GM23338 (cell line): ENCODE data around the gene FBXO9. TPM values are rescaled to one million over a fixed set of nuclear protein-coding genes. Genes with fewer than 3 reads are reported as not detected.

Experiments
- ATAC-seq: fragments of 200-7000 bp; cut with Tn5 transposase; 3 replicates; pipeline ENCODE4 v1.9.1; 2020
- DNase-seq: peaks from one replicate; pipeline ENCODE4 v3.0.0-alpha.2; 2015; ENCODE audit warnings: low spot score
- H2AFZ ChIP-seq: fragments of 200-600 bp; sonication (generic); 2 replicates; pipeline ENCODE4 v1.8.0; 2016; ENCODE audit warnings: antibody characterized with exemption, mild to moderate bottlenecking, moderate library complexity
- H3F3A ChIP-seq: fragments of 200-600 bp; sonication (generic); replicated peaks from 2 replicates; pipeline ENCODE4 v1.8.0; 2017; ENCODE audit warnings: antibody characterized with exemption, mixed run types, low read depth
- H3K27ac ChIP-seq: fragments of 200-600 bp; sonication (generic); 2 replicates; pipeline ENCODE4 v1.6.1; 2016; ENCODE audit warnings: low read depth
- H3K27me3 ChIP-seq: fragments of 200-600 bp; sonication (generic); 2 replicates; pipeline ENCODE4 v1.8.0; 2016; ENCODE audit warnings: mild to moderate bottlenecking, mixed run types, moderate library complexity; ENCODE audit not compliant: insufficient read depth
- H3K36me3 ChIP-seq: fragments of 200-600 bp; sonication (generic); 2 replicates; pipeline ENCODE4 v1.8.0; 2016; ENCODE audit warnings: mild to moderate bottlenecking; ENCODE audit not compliant: insufficient read depth
- H3K4me1 ChIP-seq: fragments of 200-600 bp; sonication (generic); 2 replicates; pipeline ENCODE4 v1.8.0; 2016; ENCODE audit warnings: mild to moderate bottlenecking, moderate library complexity; ENCODE audit not compliant: insufficient read depth
- H3K4me2 ChIP-seq: fragments of 200-600 bp; sonication (generic); 2 replicates; pipeline ENCODE4 v1.7.1; 2017; ENCODE audit warnings: mixed run types
- H3K4me3 ChIP-seq: fragments of 200-600 bp; sonication (generic); 2 replicates; pipeline ENCODE4 v1.6.1; 2016; ENCODE audit warnings: mixed run types
- H3K79me2 ChIP-seq: fragments of 200-600 bp; sonication (generic); replicated peaks from 2 replicates; pipeline ENCODE4 v1.8.0; 2017; ENCODE audit warnings: mild to moderate bottlenecking; ENCODE audit not compliant: insufficient read depth
- H3K9me2 ChIP-seq: fragments of 200-600 bp; sonication (generic); 2 replicates; pipeline ENCODE4 v1.8.0; 2017; ENCODE audit not compliant: insufficient read depth
- H4K20me1 ChIP-seq: fragments of 200-600 bp; sonication (generic); replicated peaks from 2 replicates; pipeline ENCODE4 v1.8.0; 2017; ENCODE audit warnings: mild to moderate bottlenecking; ENCODE audit not compliant: insufficient read depth
- H3K27ac Mint-ChIP-seq: 2 replicates; pipeline ENCODE4 v1.8.0; 2020; ENCODE audit warnings: inconsistent platforms, mild to moderate bottlenecking, moderate library complexity, mixed read lengths
- H3K27me3 Mint-ChIP-seq: 3 replicates; pipeline ENCODE4 v1.8.0; 2022; ENCODE audit warnings: low read depth, mild to moderate bottlenecking, moderate library complexity, mixed read lengths, inconsistent platforms; ENCODE audit not compliant: insufficient read depth, poor library complexity
- H3K36me3 Mint-ChIP-seq: 3 replicates; pipeline ENCODE4 v1.8.0; 2021; ENCODE audit warnings: low read depth, mild to moderate bottlenecking, inconsistent platforms, moderate library complexity, mixed read lengths
- H3K4me1 Mint-ChIP-seq: 3 replicates; pipeline ENCODE4 v1.8.0; 2020; ENCODE audit warnings: mild to moderate bottlenecking, inconsistent platforms, mixed read lengths
- H3K4me3 Mint-ChIP-seq: 3 replicates; pipeline ENCODE4 v1.8.0; 2021; ENCODE audit warnings: moderate library complexity, mild to moderate bottlenecking, inconsistent platforms, mixed read lengths
- H3K9me3 Mint-ChIP-seq: 3 replicates; pipeline ENCODE4 v1.8.0; 2020; ENCODE audit warnings: moderate library complexity, mild to moderate bottlenecking, inconsistent platforms, mixed read lengths
- CREB1 ChIP-seq: fragments of 250-450 bp; sonication (Bioruptor Pico); IDR thresholded peaks from 2 replicates; pipeline ENCODE4 v1.5.0; 2020; ENCODE audit warnings: low read depth, mild to moderate bottlenecking, moderate library complexity
- EZH2 ChIP-seq: fragments of 200-600 bp; sonication (generic); IDR thresholded peaks from one replicate; pipeline ENCODE4 v1.8.0; 2017; ENCODE audit warnings: antibody characterized with exemption, mild to moderate bottlenecking, low read depth; ENCODE audit not compliant: unreplicated experiment
- EZH2phosphoT487 ChIP-seq: fragments of 200-600 bp; sonication (generic); IDR thresholded peaks from one replicate; pipeline ENCODE4 v1.8.1; 2018; ENCODE audit warnings: antibody characterized with exemption; ENCODE audit not compliant: unreplicated experiment
- JUNB ChIP-seq: IDR thresholded peaks from one replicate; pipeline ENCODE4 v1.6.1; 2016; ENCODE audit warnings: antibody characterized with exemption; ENCODE audit not compliant: unreplicated experiment
- POLR2AphosphoS5 ChIP-seq: IDR thresholded peaks from 2 replicates; pipeline ENCODE4 v1.6.1; 2016; ENCODE audit warnings: antibody characterized with exemption, low read depth
- STAT1 ChIP-seq: IDR thresholded peaks from one replicate; pipeline ENCODE4 v1.6.1; 2016; ENCODE audit warnings: antibody characterized with exemption; ENCODE audit not compliant: unreplicated experiment
- ZNF114 ChIP-seq: fragments of 250-450 bp; sonication (Bioruptor Pico); IDR thresholded peaks from 2 replicates; pipeline ENCODE4 v1.5.0; 2020; ENCODE audit warnings: mild to moderate bottlenecking, moderate library complexity
- ZNF331 ChIP-seq: fragments of 250-450 bp; sonication (Bioruptor Pico); IDR thresholded peaks from 2 replicates; pipeline ENCODE4 v1.5.0; 2020; ENCODE audit warnings: low read depth, mild to moderate bottlenecking, moderate library complexity
- polyA plus RNA-seq: library from polyadenylated mRNA; unstranded; fragments of >200 nt; fragmentation: Nextera tagmentation; extraction: Ambion mirVana; gene quantifications from 2 replicates; pipeline ENCODE4 v1.2.1, GENCODE V29; 2016
- total RNA-seq: library from RNA; depleted of rRNA; stranded (reverse); fragments of >200 nt; shearing (Covaris generic); gene quantifications from 2 replicates; pipeline ENCODE4 v1.2.3, GENCODE V29; 2014
- TF ChIP-seq, protein P1 (sequence below): fragments of 250-450 bp; sonication (Bioruptor Pico); IDR thresholded peaks from 2 replicates; pipeline ENCODE4 v1.5.0; 2020; ENCODE audit warnings: mild to moderate bottlenecking, moderate library complexity
- TF ChIP-seq, protein P2 (sequence below), 2 experiments: fragments of 200-600 bp in 1 of 2; sonication (generic) in 1 of 2; conservative IDR thresholded peaks; 2 replicates each; pipeline versions ENCODE4 v1.5.1 to v1.6.1; 2016 to 2017; ENCODE audit warnings: antibody characterized with exemption in 2 of 2, low read depth in 2 of 2, mild to moderate bottlenecking in 2 of 2, moderate library complexity in 1 of 2
- TF ChIP-seq, protein P3 (sequence below): IDR thresholded peaks from 2 replicates; pipeline ENCODE4 v1.6.1; 2016; ENCODE audit warnings: antibody characterized with exemption

FBXO9 gene
- total and polyA plus RNA-seq, 2 experiments from 2014 or later = 29.8 to 32.8 TPM

DNA sequence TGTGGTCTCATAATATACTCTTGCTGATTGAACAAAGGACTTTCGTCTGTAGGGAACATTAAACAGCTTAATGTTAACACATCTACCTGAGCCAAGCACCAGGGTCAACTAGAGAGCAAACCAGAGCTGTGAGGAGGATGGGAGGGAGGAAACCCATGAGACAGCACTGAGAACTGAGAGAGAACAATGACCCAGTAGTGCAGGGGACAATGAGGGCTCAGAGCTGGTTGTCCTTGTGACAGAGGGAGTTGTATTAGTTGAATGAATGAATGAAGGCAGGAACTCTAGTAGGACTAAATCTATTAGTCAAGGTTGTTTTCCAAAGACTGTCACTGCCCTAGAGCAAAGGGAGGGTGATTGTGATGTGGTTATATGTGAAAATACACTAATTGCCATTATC is 41.9 kb upstream of the FBXO9 start (continued):
- TF ChIP-seq EZH2 (no peak), JUNB (no peak)

DNA sequence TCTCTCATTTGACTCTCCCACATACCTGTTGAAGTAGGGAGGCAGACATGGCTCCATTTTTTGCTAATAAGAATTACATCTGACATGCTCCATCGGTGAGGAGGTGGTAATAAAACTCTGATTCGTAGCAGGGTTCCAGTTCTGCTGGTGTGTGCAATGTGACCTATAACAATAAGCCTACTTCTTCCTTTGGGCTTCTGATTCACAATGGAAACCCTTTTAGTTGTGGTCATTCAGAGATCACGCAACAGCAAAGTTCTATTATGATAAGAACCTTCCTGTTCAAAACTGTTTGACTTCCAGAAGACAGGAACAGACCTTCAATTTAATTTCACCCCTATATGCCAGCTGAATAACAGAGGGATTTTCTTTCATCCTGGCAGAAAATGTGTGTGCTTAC is 38.7 kb upstream of the FBXO9 start:
- Mint-ChIP-seq H3K27me3 (no peaks in the 10 kb centered on the region), H3K4me1 (peaks cover 3% of the 10 kb centered on the region; the same call in 1 of the 3 replicates), H3K4me3 (no peak overlapping the region), H3K27ac (no peak overlapping the region), H3K36me3 (peaks cover 8% of the 10 kb centered on the region), H3K9me3 (no peaks in the 10 kb centered on the region)
- Histone ChIP-seq H3K4me3 (no peak overlapping the region), H2AFZ (no peak overlapping the region), H3K27me3 (no peaks in the 10 kb centered on the region), H3K79me2 (no peaks in the 10 kb centered on the region), H4K20me1 (no peaks in the 10 kb centered on the region), H3K9me2 (no peaks in the 10 kb centered on the region), H3K4me1 (no peaks in the 10 kb centered on the region), H3K4me2 (no peak overlapping the region), H3K27ac (no peak overlapping the region), H3K36me3 (no peaks in the 10 kb centered on the region), H3F3A (no peaks in the 10 kb centered on the region)
- DNase-seq (no peak), ATAC-seq (no peak)
- TF ChIP-seq ZNF114 (CRISPR knock-in tag) = no peak

DNA sequence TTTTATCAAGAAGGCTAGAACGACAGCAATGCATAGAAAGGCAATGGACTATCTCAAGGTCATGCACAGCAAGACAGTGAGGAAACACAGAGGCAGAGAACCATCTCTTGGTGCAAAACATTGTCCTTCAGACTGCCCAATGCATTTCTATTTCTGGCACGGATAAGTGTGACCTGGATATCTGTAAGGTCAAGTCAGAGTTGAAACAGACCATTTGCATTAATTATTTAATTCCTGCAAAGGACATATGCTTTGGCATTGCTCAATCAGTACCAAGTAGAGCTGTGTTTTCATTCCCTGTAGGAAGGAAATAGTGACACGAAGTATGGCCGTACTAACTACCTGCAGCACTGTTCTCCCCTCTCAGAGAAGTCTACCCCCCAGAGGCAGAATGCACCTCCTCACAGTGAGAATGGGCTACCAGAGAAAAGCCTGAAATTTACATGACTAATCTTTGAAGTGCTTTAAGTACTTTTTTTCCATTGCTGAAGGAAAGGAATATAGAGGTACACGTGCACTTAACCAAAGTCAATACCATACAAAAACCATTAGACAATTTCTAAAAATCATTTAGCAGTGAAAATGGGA is 38.0 kb upstream of the FBXO9 start:
- no peak for DNase-seq
- no peaks in the 10 kb centered on the region for H3K27me3 Mint-ChIP-seq
- TF ChIP-seq, protein P1, sequence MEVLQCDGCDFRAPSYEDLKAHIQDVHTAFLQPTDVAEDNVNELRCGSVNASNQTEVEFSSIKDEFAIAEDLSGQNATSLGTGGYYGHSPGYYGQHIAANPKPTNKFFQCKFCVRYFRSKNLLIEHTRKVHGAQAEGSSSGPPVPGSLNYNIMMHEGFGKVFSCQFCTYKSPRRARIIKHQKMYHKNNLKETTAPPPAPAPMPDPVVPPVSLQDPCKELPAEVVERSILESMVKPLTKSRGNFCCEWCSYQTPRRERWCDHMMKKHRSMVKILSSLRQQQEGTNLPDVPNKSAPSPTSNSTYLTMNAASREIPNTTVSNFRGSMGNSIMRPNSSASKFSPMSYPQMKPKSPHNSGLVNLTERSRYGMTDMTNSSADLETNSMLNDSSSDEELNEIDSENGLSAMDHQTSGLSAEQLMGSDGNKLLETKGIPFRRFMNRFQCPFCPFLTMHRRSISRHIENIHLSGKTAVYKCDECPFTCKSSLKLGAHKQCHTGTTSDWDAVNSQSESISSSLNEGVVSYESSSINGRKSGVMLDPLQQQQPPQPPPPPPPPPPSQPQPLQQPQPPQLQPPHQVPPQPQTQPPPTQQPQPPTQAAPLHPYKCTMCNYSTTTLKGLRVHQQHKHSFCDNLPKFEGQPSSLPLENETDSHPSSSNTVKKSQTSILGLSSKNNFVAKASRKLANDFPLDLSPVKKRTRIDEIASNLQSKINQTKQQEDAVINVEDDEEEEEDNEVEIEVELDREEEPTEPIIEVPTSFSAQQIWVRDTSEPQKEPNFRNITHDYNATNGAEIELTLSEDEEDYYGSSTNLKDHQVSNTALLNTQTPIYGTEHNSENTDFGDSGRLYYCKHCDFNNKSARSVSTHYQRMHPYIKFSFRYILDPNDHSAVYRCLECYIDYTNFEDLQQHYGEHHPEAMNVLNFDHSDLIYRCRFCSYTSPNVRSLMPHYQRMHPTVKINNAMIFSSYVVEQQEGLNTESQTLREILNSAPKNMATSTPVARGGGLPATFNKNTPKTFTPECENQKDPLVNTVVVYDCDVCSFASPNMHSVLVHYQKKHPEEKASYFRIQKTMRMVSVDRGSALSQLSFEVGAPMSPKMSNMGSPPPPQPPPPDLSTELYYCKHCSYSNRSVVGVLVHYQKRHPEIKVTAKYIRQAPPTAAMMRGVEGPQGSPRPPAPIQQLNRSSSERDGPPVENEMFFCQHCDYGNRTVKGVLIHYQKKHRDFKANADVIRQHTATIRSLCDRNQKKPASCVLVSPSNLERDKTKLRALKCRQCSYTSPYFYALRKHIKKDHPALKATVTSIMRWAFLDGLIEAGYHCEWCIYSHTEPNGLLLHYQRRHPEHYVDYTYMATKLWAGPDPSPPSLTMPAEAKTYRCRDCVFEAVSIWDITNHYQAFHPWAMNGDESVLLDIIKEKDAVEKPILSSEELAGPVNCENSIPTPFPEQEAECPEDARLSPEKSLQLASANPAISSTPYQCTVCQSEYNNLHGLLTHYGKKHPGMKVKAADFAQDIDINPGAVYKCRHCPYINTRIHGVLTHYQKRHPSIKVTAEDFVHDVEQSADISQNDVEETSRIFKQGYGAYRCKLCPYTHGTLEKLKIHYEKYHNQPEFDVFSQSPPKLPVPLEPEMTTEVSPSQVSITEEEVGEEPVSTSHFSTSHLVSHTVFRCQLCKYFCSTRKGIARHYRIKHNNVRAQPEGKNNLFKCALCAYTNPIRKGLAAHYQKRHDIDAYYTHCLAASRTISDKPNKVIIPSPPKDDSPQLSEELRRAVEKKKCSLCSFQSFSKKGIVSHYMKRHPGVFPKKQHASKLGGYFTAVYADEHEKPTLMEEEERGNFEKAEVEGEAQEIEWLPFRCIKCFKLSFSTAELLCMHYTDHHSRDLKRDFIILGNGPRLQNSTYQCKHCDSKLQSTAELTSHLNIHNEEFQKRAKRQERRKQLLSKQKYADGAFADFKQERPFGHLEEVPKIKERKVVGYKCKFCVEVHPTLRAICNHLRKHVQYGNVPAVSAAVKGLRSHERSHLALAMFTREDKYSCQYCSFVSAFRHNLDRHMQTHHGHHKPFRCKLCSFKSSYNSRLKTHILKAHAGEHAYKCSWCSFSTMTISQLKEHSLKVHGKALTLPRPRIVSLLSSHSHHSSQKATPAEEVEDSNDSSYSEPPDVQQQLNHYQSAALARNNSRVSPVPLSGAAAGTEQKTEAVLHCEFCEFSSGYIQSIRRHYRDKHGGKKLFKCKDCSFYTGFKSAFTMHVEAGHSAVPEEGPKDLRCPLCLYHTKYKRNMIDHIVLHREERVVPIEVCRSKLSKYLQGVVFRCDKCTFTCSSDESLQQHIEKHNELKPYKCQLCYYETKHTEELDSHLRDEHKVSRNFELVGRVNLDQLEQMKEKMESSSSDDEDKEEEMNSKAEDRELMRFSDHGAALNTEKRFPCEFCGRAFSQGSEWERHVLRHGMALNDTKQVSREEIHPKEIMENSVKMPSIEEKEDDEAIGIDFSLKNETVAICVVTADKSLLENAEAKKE (CRISPR knock-in tag) = no peak
- TF ChIP-seq ZNF114 (CRISPR knock-in tag) (no peak), EZH2phosphoT487 (no peak), ZNF331 (CRISPR knock-in tag) (no peak), EZH2 (no peak), POLR2AphosphoS5 (no peak), JUNB (no peak), CREB1 (CRISPR knock-in tag) (no peak), STAT1 (no peak)
- TF ChIP-seq, protein P2, sequence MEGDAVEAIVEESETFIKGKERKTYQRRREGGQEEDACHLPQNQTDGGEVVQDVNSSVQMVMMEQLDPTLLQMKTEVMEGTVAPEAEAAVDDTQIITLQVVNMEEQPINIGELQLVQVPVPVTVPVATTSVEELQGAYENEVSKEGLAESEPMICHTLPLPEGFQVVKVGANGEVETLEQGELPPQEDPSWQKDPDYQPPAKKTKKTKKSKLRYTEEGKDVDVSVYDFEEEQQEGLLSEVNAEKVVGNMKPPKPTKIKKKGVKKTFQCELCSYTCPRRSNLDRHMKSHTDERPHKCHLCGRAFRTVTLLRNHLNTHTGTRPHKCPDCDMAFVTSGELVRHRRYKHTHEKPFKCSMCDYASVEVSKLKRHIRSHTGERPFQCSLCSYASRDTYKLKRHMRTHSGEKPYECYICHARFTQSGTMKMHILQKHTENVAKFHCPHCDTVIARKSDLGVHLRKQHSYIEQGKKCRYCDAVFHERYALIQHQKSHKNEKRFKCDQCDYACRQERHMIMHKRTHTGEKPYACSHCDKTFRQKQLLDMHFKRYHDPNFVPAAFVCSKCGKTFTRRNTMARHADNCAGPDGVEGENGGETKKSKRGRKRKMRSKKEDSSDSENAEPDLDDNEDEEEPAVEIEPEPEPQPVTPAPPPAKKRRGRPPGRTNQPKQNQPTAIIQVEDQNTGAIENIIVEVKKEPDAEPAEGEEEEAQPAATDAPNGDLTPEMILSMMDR (conservative IDR thresholded peaks at IDR 0.05; ENCODE audit: low read depth in 2 of 2) = no peak
- TF ChIP-seq, protein P3, sequence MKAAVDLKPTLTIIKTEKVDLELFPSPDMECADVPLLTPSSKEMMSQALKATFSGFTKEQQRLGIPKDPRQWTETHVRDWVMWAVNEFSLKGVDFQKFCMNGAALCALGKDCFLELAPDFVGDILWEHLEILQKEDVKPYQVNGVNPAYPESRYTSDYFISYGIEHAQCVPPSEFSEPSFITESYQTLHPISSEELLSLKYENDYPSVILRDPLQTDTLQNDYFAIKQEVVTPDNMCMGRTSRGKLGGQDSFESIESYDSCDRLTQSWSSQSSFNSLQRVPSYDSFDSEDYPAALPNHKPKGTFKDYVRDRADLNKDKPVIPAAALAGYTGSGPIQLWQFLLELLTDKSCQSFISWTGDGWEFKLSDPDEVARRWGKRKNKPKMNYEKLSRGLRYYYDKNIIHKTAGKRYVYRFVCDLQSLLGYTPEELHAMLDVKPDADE = no peak

More for the DNA sequence above, 38.0 kb upstream of the FBXO9 start:
- H3K9me2 ChIP-seq = no peaks in the 10 kb centered on the region
- no peaks in the 10 kb centered on the region for H3K36me3 ChIP-seq
- Mint-ChIP-seq H3K36me3 (peaks cover 8% of the 10 kb centered on the region), H3K9me3 (no peaks in the 10 kb centered on the region), H3K4me3 (no peak overlapping the region), H3K27ac (no peak overlapping the region), H3K4me1 (peaks cover 3% of the 10 kb centered on the region; the same call in 1 of the 3 replicates)
- H3K27ac ChIP-seq = no peak overlapping the region
- H2AFZ ChIP-seq = no peak overlapping the region
- no peaks in the 10 kb centered on the region for H4K20me1 ChIP-seq
- H3K4me3 ChIP-seq = no peak overlapping the region
- H3K4me1 ChIP-seq = no peaks in the 10 kb centered on the region
- H3F3A ChIP-seq = no peaks in the 10 kb centered on the region
- H3K79me2 ChIP-seq = no peaks in the 10 kb centered on the region
- no peak for ATAC-seq
- no peaks in the 10 kb centered on the region for H3K27me3 ChIP-seq
- H3K4me2 ChIP-seq = no peak overlapping the region
